GM18867 (cell line): Measurements from ENCODE around the gene MYO7B.

Experiments used
- ATAC-seq: cut with Tn5 transposase; IDR thresholded peaks from one replicate; pipeline ENCODE4 v1.9.1; 2021; ENCODE audit warnings: mild to moderate bottlenecking, moderate library complexity; ENCODE audit not compliant: unreplicated experiment

The MYO7B gene

GRCh38 chr2:127634626-127635379, 99.3 kb downstream of the MYO7B start:
- ATAC-seq, result no peak

GRCh38 chr2:127635380-127636237, 100.1 kb downstream of the MYO7B start:
- ATAC-seq, result no peak

GRCh38 chr2:127636248-127637235, 101.1 kb downstream of the MYO7B start:
- ATAC-seq, result no peak

- ATAC-seq, result no peak
These were observed 101.8 kb downstream of the MYO7B start for GRCh38 chr2:127637236-127637630.

GRCh38 chr2:127637725-127638252, 102.3 kb downstream of the MYO7B start:
- ATAC-seq, result no peak

GRCh38 chr2:127638361-127639110, 103.1 kb downstream of the MYO7B start:
- ATAC-seq, result no peak

GRCh38 chr2:127639111-127639474, 103.6 kb downstream of the MYO7B start:
- no peak for ATAC-seq

- ATAC-seq, result no peak
These were observed 104.9 kb downstream of the MYO7B start for GRCh38 chr2:127640082-127641072.

GRCh38 chr2:127641133-127641532, 105.7 kb downstream of the MYO7B start:
- ATAC-seq, result no peak

- ATAC-seq, result no peak
These were observed 106.5 kb downstream of the MYO7B start for GRCh38 chr2:127641846-127642507.

- no peak for ATAC-seq
These were observed 107.4 kb downstream of the MYO7B start for GRCh38 chr2:127642706-127643438.

- no peak for ATAC-seq
These were observed 108.1 kb downstream of the MYO7B start for GRCh38 chr2:127643439-127644065.

- ATAC-seq, result no peak
These were observed 108.9 kb downstream of the MYO7B start for GRCh38 chr2:127644066-127645025.

GRCh38 chr2:127645026-127645394, 109.5 kb downstream of the MYO7B start:
- no peak for ATAC-seq

- ATAC-seq, result no peak
These were observed 110.2 kb downstream of the MYO7B start, which contains the start of gene GPR17 for GRCh38 chr2:127645395-127646291. GPR17 (plus strand) TSS chr2:127646153; CDS start chr2:127650736, 4,583 bp downstream.
